Measurements from ENCODE around the gene GPR137C.
"Not testable (repeated sequence)": the region's sequence is repeated elsewhere in the genome, so short reads cannot be mapped to it uniquely, and the experiment has no call there.

The GPR137C gene

GRCh38 chr14:52563120-52563519 is 10.5 kb downstream of the GPR137C start:
- no peak for DNase-seq

- DNase-seq = not testable (repeated sequence)
Observed at GRCh38 chr14:52568454-52568853, 15.8 kb downstream of the GPR137C start.

GRCh38 chr14:52575858-52576257 is 23.2 kb downstream of the GPR137C start:
- no peak for DNase-seq

GRCh38 chr14:52583544-52583943 is 30.9 kb downstream of the GPR137C start:
- no peak for DNase-seq

- no peak for DNase-seq
Observed at GRCh38 chr14:52589646-52590045, 37.0 kb downstream of the GPR137C start.

GRCh38 chr14:52590318-52590717 is 37.7 kb downstream of the GPR137C start:
- DNase-seq = no peak

- no peak for DNase-seq
Observed at GRCh38 chr14:52596320-52596719, 43.7 kb downstream of the GPR137C start.

- DNase-seq = no peak
Observed at GRCh38 chr14:52596861-52597260, 44.2 kb downstream of the GPR137C start.

- DNase-seq = no peak
Observed at GRCh38 chr14:52598568-52598967, 45.9 kb downstream of the GPR137C start.

- no peak for DNase-seq
Observed at GRCh38 chr14:52599974-52600373, 47.3 kb downstream of the GPR137C start.

- DNase-seq = no peak
Observed at GRCh38 chr14:52602131-52602530, 49.5 kb downstream of the GPR137C start.

GRCh38 chr14:52607061-52607460 is 54.4 kb downstream of the GPR137C start:
- peak in 1 of 14 donors; percentile 63 for DNase-seq

GRCh38 chr14:52609445-52610044 is 56.9 kb downstream of the GPR137C start:
- no peak for DNase-seq

- no peak for DNase-seq
Observed at GRCh38 chr14:52610187-52610586, 57.6 kb downstream of the GPR137C start.

GRCh38 chr14:52618602-52619001 is 66.0 kb downstream of the GPR137C start:
- DNase-seq = no peak

- no peak for DNase-seq
Observed at GRCh38 chr14:52619687-52620086, 67.1 kb downstream of the GPR137C start.

- DNase-seq = no peak
Observed at GRCh38 chr14:52640137-52640536, 87.5 kb downstream of the GPR137C start.

- no peak for DNase-seq
Observed at GRCh38 chr14:52641745-52642144, 89.1 kb downstream of the GPR137C start.

- no peak for DNase-seq
Observed at GRCh38 chr14:52649511-52649910, 96.9 kb downstream of the GPR137C start.

- DNase-seq = no peak
Observed at GRCh38 chr14:52650774-52651173, 98.1 kb downstream of the GPR137C start.

- DNase-seq = no peak
Observed at GRCh38 chr14:52656905-52657304, 104.3 kb downstream of the GPR137C start.

- no peak for DNase-seq
Observed at GRCh38 chr14:52660325-52660724, 107.7 kb downstream of the GPR137C start.

- DNase-seq = no peak
Observed at GRCh38 chr14:52660832-52661231, 108.2 kb downstream of the GPR137C start.

GRCh38 chr14:52661314-52661713 is 108.7 kb downstream of the GPR137C start:
- no peak for DNase-seq

GRCh38 chr14:52663850-52664249 is 111.2 kb downstream of the GPR137C start:
- no peak for DNase-seq

Data from C1 segment of cervical spinal cord (tissue), 14 donors.